Left renal pelvis (tissue), 4 donors: Measurements from ENCODE around the gene BBS9. TPM values are rescaled to one million over a fixed set of nuclear protein-coding genes. Genes with fewer than 3 reads are reported as not detected.

ENCODE experiments used
- DNase-seq, 4 donors: peaks; one replicate each; pipeline ENCODE4 v3.0.0-alpha.2; 2013; ENCODE audit warnings: low read depth in 4 of 4, low spot score in 3 of 4
- polyA plus RNA-seq, 4 donors: library from polyadenylated mRNA; unstranded; fragments of 120-200 nt; gene quantifications; one replicate each; pipeline ENCODE4 v1.2.1, GENCODE V29; 2013; ENCODE audit not compliant: insufficient read length in 4 of 4

Gene BBS9
- polyA plus RNA-seq, 4 donors: 16.2 to 20.2 (median 18.9) TPM

DNA sequence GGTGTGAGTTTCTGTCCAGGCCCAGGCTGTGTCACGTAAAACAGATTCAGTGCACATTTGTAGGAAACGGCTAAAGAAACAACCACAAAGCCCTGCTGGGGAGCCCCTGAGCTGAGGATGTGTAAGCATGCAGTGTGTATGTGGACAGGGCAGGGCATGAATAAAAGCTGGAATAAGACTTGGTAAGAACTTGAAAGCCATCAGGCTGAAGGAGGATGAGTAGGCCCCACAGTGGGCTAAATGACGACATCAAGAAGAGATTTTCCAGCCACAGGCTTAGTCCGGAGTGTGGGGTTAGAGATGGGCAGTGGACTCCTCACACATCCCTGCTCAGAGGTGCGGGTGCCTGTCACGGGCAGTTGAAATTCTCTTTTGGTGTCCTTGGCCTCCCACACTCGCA is 505.2 kb downstream of the BBS9 start:
- no peak for DNase-seq

GRCh38 chr7:33636359-33636758 is 507.0 kb downstream of the BBS9 start:
- DNase-seq: no peak

- DNase-seq: no peak
Measured at GRCh38 chr7:33639552-33640197, 510.3 kb downstream of the BBS9 start.

DNA sequence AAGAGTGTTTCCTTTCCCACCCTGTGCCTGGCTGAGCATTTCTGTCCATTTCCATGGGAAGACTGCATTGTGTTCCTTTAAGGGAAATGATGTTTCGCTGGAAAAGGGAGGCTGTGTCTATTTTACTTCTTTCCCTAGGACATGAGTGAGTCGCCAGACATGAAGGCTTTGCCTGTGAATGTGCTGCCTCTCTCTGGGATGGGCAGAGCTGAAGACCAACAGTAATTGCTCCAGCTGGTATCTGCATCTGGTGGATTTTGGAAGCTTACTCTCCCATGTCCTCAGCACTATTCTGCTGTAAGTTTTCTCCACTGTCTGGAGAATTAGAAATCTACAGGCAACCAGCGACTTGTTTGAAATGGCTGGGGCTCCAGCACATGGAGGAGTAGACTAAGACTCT is 511.4 kb downstream of the BBS9 start:
- no peak for DNase-seq

GRCh38 chr7:33642312-33642711 is 512.9 kb downstream of the BBS9 start:
- DNase-seq: no peak

GRCh38 chr7:33643530-33643929 is 514.2 kb downstream of the BBS9 start:
- no peak for DNase-seq

DNA sequence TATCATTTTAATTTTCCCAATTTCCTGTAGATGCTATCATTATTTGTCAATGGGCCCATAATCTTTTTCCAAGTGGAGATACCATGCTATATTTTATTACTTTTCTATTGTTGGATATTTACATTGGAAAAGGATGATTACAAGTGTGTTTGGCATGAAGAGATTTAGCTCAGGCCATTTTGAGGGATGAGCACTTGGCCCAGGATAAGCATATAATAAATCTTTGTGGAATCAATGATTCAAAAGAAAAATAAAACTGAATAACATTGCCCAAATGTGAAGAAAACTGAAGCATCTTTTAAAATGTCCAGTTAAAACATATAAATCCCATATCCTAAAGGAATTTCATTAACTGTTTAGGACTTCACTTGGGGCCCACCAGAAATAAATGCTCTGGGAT is 515.1 kb downstream of the BBS9 start:
- DNase-seq: no peak

GRCh38 chr7:33645104-33645503 is 515.7 kb downstream of the BBS9 start:
- DNase-seq: no peak

- no peak for DNase-seq
Measured at GRCh38 chr7:33646166-33646565, 516.8 kb downstream of the BBS9 start.

DNA sequence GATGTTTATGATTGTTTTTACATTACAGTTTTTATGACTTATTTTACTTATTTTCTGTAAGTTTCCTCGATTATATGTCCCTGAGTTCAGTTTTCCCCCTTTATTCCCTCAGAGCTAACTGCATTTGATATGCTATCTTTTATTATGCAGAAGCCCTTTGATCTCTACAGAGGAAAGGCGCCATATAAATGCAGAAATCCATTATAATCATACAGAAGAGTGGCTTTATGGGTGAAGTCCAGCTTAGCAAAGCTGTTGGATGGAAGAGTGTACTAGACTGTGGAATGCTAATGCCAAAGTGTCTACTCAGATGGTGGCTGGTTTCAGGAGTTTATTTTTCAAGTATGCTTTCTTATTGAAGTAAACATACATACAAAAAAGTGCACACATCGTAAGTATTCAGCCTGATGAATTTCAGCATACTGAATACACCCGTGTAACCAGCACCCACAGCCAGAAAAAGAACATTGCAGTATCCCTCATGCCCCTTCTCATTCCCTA is 517.6 kb downstream of the BBS9 start:
- DNase-seq: no peak

DNA sequence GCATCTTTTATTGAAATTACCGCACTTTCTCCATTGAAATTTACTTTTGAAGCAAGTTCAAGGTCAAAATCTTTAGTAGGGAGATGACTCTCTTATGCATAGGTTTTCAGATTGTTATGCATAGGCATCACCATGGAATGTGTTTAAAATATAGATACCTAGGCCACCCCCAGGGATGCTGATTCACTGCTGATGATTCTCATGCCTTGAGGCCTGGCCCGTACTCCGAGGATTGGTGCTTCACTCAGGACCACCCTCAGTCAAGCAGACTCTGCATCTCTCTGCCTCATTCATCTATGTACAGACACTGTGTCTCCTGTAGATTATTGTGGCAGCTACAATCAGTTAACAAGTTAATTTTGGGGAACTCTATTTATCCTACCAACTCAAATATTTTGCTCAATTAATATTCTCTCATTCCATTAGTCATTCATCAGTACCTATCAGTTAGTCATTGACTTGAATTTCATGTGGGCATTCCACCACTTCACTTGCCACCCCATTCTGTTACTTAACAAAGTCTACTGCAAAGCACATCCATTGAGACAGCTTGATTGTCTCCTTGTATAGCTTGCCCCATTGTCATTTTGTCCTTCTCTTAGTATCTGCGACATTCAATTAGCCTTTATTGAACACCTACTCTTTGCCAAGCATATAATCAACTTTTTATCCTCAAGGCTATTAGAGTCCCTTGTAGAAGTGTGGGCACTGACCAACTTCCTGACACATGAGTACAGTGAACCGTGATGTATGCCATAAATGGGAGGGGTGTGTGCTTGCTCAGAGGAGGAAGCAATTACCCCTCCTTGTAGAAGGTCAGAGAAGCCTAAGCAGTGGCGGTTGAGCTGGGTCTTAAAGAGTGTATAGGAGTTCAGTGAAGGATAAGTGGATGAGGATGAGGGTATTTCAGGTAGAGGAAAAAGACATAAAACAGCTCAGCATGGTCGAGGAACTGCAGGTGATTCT is 520.4 kb downstream of the BBS9 start:
- DNase-seq: no peak

- DNase-seq: no peak
Measured at GRCh38 chr7:33650828-33651227, 521.5 kb downstream of the BBS9 start.

DNA sequence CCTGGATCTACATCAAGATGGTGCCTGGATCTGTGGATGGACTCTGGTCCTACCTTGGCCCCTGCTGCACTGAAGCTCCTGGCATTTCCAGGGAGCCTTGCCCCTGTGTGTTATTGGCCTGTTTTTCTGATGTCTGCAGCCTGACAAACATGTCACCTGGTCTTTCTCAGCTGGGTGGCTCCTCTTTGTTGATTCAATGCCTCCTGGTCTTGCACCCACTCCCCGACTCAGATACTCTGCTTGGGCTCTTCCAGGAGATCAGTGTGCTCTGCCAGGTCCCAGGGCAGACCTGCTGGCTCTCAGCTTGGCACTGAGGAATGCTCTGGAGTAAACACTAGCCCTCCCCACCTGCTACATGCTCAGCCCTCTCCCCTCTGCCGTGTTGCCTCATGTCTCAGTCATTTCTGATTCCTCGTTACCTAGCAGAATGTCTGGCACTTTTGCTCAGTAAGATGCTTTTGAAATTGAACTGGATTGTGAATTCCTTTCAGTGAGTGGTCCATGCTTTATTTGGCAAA is 522.7 kb downstream of the BBS9 start:
- no peak for DNase-seq

DNA sequence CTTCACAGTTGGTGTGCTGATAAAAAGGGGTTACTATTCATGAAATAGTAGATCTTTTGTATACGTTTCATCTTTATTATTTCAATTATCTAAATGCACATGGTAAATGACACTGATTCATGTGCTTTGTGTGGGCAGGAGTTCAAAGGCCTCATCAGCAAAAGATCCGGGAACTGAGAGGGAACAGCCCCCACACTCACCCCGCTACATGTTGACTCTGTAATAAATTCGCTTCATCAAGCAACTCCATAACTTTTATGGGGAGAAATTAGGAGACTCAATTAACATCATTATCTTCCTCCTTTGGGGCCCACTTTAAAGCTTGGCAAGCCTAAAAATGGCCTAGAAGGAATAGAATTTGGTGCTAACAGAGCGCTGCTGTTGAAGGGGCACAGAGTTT is 525.3 kb downstream of the BBS9 start:
- DNase-seq: no peak

Other genes with a start within 250 kb of the BBS9 start
- gene KBTBD2, start 237.8 kb upstream of the BBS9 start, polyA plus RNA-seq: 10 to 100 TPM; 54.4 to 62.6 (median 57.0) TPM
- gene FKBP9, start 172.1 kb upstream of the BBS9 start, polyA plus RNA-seq: 100 to 1,000 TPM; 127 to 348 (median 182) TPM
- 10 to 100 TPM; 35.0 to 42.8 (median 36.8) TPM for gene NT5C3A, start 66.8 kb upstream of the BBS9 start, polyA plus RNA-seq
- gene RP9, start 20.2 kb upstream of the BBS9 start, polyA plus RNA-seq: 10 to 100 TPM; 21.3 to 39.4 (median 29.9) TPM